Gastrocnemius medialis (tissue), 4 donors: ENCODE results near the gene MGAT5B.

ENCODE experiments used
- POLR2A ChIP-seq, 2 donors: fragments of 450-650 bp; IDR thresholded peaks; one replicate each; pipeline ENCODE4 v1.6.1; 2017; ENCODE audit warnings: antibody characterized with exemption in 2 of 2, mild to moderate bottlenecking in 2 of 2, moderate library complexity in 2 of 2
- TF ChIP-seq, protein P1 (sequence below), 5 experiments: fragments of 450-650 bp in 3 of 5; fragments of 200-600 bp in 2 of 5; sonication (generic) in 2 of 5; IDR thresholded peaks in 4 of 5; conservative IDR thresholded peaks in 1 of 5; 1 replicate in 4 of 5; 2 replicates in 1 of 5; pipeline ENCODE4 v1.5.1; 2016 to 2019; ENCODE audit warnings: antibody characterized with exemption in 5 of 5, mild to moderate bottlenecking in 3 of 5, moderate library complexity in 3 of 5

DNA sequence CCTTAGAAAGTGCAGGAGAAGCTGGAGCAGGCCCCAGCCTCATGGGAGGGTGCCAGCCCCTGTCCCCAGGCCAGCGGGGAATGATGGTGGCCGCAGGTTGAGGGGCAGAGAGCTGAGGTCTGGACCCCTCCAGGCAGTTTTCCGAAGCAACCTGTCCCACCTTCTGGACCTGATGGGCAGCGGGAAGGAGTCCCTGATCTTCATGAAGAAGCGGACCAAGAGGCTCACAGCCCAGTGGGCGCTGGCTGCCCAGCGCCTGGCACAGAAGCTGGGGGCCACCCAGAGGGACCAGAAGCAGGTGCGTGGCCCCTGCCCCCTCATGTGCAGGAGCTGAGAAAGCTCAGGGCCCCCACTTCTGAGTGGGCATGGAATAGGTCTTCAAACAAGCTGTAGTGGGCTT is 36.8 kb downstream of the MGAT5B start:
- TF ChIP-seq, protein P1, sequence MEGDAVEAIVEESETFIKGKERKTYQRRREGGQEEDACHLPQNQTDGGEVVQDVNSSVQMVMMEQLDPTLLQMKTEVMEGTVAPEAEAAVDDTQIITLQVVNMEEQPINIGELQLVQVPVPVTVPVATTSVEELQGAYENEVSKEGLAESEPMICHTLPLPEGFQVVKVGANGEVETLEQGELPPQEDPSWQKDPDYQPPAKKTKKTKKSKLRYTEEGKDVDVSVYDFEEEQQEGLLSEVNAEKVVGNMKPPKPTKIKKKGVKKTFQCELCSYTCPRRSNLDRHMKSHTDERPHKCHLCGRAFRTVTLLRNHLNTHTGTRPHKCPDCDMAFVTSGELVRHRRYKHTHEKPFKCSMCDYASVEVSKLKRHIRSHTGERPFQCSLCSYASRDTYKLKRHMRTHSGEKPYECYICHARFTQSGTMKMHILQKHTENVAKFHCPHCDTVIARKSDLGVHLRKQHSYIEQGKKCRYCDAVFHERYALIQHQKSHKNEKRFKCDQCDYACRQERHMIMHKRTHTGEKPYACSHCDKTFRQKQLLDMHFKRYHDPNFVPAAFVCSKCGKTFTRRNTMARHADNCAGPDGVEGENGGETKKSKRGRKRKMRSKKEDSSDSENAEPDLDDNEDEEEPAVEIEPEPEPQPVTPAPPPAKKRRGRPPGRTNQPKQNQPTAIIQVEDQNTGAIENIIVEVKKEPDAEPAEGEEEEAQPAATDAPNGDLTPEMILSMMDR (IDR thresholded peaks at IDR 0.05 in 4 of 5, conservative IDR thresholded peaks at IDR 0.05 in 1 of 5) = no peak
- no peak for TF ChIP-seq POLR2A (IDR thresholded peaks at IDR 0.05)
